WTC11 (cell line): Measurements from ENCODE around the gene KLK12.

Experiments
- AR ChIP-seq: fragments of 250-450 bp; sonication (Bioruptor Pico); IDR thresholded peaks from 2 replicates; pipeline ENCODE4 v1.9.0; 2021; ENCODE audit warnings: mild to moderate bottlenecking
- ATF1 ChIP-seq: sonication (generic); formaldehyde crosslinking; IDR thresholded peaks from 2 replicates; pipeline ENCODE4 v1.8.1; 2023; ENCODE audit warnings: mild to moderate bottlenecking, moderate library complexity, missing genetic modification reagents
- ATF3 ChIP-seq: sonication (generic); formaldehyde crosslinking; conservative IDR thresholded peaks from 2 replicates; pipeline ENCODE4 v1.8.1; 2022; ENCODE audit warnings: mild to moderate bottlenecking, missing genetic modification reagents
- CTCF ChIP-seq: fragments of 200-600 bp; IDR thresholded peaks from 2 replicates; pipeline ENCODE4 v1.8.0; 2022; ENCODE audit warnings: antibody characterized with exemption
- E2F4 ChIP-seq: sonication (generic); formaldehyde crosslinking; IDR thresholded peaks from 2 replicates; pipeline ENCODE4 v1.8.1; 2022; ENCODE audit warnings: low read depth, mild to moderate bottlenecking, moderate library complexity, missing genetic modification reagents, borderline replicate concordance
- ETV6 ChIP-seq: sonication (generic); formaldehyde crosslinking; IDR thresholded peaks from 2 replicates; pipeline ENCODE4 v1.8.1; 2022; ENCODE audit warnings: mild to moderate bottlenecking, missing genetic modification reagents
- FOXP1 ChIP-seq: sonication (generic); formaldehyde crosslinking; IDR thresholded peaks from 2 replicates; pipeline ENCODE4 v1.8.0; 2022; ENCODE audit warnings: missing genetic modification reagents, mild to moderate bottlenecking, moderate library complexity, borderline replicate concordance
- JAZF1 ChIP-seq: fragments of 250-450 bp; sonication (Bioruptor Pico); IDR thresholded peaks from 2 replicates; pipeline ENCODE4 v1.9.0; 2021; ENCODE audit warnings: moderate library complexity, mild to moderate bottlenecking, inconsistent platforms
- TEAD4 ChIP-seq: sonication (generic); formaldehyde crosslinking; IDR thresholded peaks from 2 replicates; pipeline ENCODE4 v1.8.0; 2022; ENCODE audit warnings: mild to moderate bottlenecking, missing genetic modification reagents
- ZNF121 ChIP-seq: sonication (generic); formaldehyde crosslinking; IDR thresholded peaks from 2 replicates; pipeline ENCODE4 v1.8.0; 2023; ENCODE audit warnings: missing genetic modification reagents
- ZNF263 ChIP-seq: sonication (generic); formaldehyde crosslinking; IDR thresholded peaks from 2 replicates; pipeline ENCODE4 v1.8.1; 2022; ENCODE audit warnings: low read depth, mild to moderate bottlenecking, moderate library complexity, missing genetic modification reagents
- ZNF671 ChIP-seq: fragments of 250-450 bp; sonication (Bioruptor Pico); IDR thresholded peaks from 2 replicates; pipeline ENCODE4 v1.8.0; 2021; ENCODE audit warnings: mild to moderate bottlenecking

GRCh38 chr19:51022526-51022925, 12.3 kb downstream of the KLK12 start:
- no peak for TF ChIP-seq E2F4 (CRISPR knock-in tag)
- TF ChIP-seq CTCF, result no peak
- TF ChIP-seq ZNF263 (CRISPR knock-in tag), result no peak
- TF ChIP-seq JAZF1 (CRISPR knock-in tag), result no peak
- TF ChIP-seq FOXP1 (CRISPR knock-in tag), result no peak
- no peak for TF ChIP-seq ATF1 (CRISPR knock-in tag)
- no peak for TF ChIP-seq TEAD4 (CRISPR knock-in tag)
- no peak for TF ChIP-seq ZNF671
- TF ChIP-seq ATF3 (CRISPR knock-in tag), result no peak
- no peak for TF ChIP-seq ZNF121 (CRISPR knock-in tag)
- TF ChIP-seq AR (CRISPR knock-in tag), result no peak
- no peak for TF ChIP-seq ETV6
